Ureter (tissue), 1 donor: ENCODE results near the gene SIX3. TPM values are rescaled to one million over a fixed set of nuclear protein-coding genes. Genes with fewer than 3 reads are reported as not detected.

Source experiments
- DNase-seq: peaks from one replicate; pipeline ENCODE4 v3.0.0-alpha.2; 2020; ENCODE audit warnings: low spot score
- total RNA-seq: library from RNA; stranded (reverse); gene quantifications from one replicate; pipeline ENCODE4 v1.2.4, GENCODE V29; 2023
- donor health status: DM: yes; HTN: yes; CAD: no.

SIX3 gene
- total RNA-seq, 1 donor from 2014 or later: not detected

DNA sequence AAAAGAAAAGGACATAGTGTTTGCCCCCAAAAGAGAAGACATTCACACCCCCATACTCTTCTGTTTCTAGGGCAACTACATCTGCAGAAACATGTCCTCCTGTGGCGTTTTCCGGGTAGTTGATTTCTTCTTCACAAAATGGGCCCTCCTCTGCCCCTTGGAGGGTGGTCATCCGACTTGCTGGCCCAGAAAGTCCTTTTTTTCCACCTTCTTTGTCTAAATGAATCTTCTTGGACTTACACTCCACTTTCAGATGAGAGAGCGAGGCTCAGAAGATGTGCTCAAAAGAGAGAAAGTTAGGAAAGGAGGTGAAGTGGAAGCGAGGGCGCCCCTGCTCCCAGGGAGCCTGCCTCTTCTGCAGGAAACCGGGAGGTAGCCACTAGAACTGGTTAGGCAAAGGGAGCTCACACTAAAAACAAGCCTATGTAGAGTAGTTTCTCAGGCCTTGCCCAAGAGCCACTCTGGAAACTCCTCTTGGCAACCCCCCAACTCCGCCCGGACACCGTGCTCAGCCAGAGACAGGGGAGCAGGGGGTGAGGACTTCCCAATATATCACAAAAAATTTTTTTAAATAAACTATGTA lies 10.2 kb upstream of the SIX3 start:
- no peak for DNase-seq

DNA sequence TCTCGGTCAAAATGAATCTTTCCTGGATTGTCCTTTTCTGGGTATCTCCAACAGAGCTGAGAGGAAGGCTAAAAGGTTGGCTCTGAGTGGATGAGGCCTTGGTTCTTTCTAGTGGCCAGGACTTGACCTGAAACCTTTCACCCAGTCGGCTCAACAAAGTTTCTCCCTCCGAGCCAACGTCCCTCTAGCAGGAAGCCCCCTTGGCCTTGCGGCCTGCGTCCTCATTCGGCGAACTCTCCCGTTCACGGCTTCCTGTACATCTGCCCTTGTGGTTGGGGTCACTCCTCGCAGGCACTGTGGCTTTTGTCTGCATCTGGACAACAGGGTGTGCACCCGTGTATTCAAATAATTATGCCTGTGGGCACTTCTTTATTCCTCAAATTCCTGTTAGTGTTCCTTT lies 9.4 kb upstream of the SIX3 start:
- DNase-seq: no peak

GRCh38 chr2:44932564-44933392 lies 8.7 kb upstream of the SIX3 start:
- no peak for DNase-seq

DNA sequence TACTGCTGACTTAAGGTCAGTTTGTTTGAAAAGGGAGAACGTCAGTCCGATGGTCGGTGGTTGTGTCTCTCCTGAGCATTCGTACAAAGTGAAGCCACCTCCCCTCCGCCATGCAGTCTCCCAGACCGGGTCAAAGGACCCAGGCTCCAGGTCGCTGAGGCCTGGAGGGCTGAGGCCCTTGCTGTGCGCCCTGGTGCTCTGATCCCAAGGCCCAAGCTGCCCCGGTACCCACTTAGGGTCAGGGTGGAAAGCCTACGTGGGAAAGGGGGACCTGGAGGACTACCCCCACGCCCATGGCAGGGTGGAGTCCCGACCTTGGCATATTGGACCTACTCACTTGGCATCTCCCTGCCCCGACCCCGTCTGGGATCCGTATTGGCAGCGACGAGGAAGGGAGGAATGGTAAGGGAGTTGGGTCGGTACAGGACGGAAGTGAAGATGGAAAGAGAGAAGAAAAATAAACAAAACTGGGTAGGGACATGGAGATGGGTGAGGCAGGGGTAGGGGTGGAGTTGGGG lies 8.0 kb upstream of the SIX3 start:
- DNase-seq: no peak

DNA sequence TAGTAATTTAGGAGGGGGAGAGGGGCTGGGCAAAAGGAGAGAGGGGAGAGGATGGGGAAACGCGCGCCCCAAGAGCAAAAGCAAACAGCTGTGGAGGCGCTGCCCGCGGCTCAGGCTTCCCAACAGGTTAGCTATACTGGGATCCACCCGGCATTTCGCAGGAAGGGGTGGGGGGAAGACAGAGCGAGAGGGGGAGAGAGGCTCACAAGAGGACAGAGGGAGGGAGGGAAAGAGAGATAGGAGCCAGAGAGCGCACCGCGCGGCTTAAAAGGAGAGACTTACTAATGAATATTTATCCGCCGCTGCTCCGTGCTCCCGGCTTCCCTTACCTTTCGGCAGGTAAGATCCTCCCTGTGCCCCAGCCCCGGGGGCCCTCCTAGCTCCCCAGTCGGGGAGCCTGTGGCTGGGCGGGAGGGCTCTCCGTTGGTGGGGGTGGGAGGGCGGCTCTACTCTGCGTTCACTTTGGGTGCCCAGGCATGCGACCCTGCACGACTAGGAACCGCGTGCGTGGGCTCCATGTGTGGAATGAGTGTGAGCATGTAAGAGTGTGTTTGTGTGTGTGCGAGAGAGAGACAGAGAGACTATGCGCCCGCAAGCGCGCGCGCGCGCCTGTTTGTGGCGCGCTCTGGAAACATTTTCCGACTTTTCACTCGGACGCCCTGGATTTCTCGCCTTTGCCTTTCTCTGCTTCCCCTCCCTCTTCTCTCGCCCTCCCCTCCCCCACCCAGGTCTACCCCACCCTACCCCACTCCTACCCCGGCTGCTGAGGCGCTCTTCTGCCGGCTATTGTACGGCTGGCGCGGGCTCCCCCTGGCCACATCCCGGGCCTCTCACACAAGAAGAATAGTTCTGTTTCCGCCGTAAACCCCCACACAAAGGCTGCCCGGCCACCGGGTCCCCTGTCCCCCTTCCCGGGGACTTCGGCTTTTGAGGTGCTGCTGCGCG lies 7.2 kb upstream of the SIX3 start:
- no peak for DNase-seq

- no peak for DNase-seq
Observed at GRCh38 chr2:44934983-44935728, 6.3 kb upstream of the SIX3 start.

DNA sequence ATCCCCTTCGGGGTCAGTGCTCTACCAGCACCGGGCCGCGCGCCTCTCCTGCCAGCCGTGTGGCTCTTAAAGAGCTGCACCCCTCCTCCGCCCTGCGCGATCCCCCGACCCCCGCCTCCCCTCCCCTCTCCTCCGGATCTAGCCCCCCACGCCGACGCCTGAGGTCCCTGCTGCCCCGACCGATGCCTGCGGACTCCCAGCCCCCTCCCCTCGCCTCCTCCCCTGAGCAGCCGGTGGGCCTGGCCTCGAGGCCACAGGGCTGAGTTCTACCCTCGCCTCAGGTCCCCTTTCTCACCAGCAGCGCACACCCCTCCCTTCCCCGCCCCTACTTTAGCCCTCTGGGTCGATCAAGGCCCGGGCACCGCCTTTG lies 5.8 kb upstream of the SIX3 start:
- no peak for DNase-seq

DNA sequence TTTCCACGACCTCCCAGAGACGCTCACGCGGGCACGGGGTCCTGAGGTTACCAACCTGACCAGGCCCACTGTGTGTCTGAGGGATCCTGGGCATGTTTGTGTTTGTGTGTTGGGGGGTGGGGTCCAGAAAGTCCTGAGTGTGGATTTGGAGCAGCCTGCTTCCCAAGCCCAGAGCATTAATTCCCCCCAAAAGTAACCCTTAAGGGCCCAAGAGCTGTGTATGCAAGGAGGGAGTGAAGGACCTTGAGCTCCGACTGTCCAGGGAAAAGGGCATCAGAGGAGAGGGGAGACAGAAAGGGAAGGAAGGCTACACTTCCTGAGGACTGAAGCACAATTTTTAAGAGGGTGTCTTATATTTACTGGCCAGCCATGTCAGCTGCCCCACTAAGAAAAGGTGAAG lies 5.2 kb upstream of the SIX3 start:
- no peak for DNase-seq

DNA sequence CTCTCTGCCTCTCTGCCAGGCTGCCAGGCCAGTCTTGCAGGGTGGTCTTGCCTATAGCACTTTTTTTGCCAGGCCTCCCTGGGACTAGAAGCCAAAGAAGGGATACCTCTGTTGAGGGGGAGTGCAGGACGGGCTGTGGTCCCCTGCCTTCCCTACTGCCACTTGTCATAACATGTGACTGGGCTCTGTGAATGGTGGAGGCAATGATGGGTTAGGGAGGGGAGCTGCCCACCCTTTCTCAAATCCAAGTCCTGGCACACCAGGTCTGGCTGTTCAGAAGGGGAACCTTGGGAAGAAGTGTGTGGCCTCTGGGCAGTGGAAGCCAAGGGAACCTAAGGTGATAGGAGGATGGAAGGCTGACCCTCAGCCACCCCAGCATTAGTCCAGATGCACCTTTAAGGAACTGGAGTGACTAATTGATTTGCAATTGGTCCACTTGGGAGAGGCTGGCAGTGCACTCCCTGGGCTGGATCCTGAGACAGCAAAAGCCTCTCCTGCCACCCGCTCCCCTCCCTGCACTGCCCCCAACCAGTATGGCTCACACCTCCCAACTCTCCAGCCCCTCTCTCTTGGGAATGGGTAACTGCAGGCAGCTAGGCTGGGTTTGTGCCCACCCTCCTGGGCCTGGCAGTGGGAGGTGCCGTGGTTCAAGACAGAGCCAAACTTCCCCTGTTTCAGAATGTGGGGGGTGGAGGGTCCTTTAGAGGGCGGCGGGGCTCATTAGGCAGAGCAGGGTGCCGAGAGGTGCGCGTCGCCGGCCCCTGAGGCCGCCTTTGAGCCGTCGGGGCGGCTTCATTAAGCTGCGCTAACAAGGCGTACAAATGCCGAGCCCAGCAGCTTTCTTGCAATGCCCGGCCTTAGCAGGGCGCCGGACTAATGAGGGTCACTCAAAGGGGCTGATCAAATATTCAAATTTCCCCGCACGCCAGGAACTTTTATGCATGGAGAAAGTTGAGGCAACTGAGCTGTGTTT lies 4.5 kb upstream of the SIX3 start:
- DNase-seq: no peak

GRCh38 chr2:44937688-44938240 lies 3.7 kb upstream of the SIX3 start:
- DNase-seq: no peak

GRCh38 chr2:44938287-44939105 lies 3.0 kb upstream of the SIX3 start:
- DNase-seq: no peak

- DNase-seq: no peak
Observed at GRCh38 chr2:44939106-44940048, 2.1 kb upstream of the SIX3 start.

DNA sequence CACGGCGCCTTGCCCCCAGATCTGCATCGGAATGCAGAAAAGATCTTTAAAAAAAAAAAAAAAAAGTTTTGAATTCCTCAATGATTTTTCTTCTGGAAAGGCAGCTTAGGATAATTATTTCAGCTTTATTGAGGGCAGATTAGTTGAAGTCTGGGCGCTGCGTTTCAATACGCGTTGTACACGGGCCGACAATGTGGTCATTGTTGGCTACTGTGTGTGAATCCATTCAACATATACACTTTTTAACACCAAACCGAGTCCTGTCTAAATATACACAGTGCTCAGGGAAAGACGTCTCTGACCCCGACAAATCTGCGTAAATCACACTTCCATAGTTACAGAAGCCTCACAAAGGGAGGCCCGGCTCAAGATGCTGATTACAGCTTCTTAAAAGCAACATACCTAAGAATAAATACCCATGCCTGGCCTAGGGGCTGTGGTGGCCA lies 1.4 kb upstream of the SIX3 start:
- no peak for DNase-seq

DNA sequence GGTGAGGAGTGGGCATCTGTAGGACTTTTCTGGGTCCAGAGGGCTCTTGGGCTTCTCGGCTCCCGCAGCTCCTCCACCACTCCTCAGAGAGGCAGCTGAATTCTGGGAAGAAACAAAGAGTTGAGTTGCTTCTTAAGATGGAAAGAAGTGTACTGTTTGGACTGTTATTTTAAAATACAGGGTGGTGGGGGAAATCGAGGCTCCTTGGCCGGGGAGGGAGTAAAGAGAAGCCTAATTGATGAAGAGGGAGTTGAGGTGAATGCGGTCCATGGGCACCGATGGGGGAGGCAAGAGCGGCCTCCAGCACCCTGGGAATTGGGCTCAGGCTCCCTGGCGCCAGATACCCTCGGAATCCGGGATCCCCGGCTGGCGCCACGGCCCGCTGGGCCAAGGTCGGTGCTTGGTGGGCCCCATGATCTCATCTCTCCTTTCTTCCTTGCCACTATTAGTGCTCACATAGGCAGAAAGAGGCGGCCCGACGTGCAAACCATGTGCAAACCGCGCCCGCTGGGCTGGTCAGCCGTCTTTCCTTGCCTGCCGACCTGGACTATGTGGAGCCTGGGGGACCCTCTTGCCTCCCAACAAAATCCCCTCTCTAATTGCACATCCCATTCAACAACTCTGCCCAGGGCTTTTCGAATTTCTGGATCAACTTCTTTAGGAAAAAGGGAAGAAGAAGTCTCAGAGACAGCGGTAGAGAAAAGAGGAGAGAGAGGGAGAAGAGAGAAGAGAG lies 604 bp upstream of the SIX3 start:
- no peak for DNase-seq

DNA sequence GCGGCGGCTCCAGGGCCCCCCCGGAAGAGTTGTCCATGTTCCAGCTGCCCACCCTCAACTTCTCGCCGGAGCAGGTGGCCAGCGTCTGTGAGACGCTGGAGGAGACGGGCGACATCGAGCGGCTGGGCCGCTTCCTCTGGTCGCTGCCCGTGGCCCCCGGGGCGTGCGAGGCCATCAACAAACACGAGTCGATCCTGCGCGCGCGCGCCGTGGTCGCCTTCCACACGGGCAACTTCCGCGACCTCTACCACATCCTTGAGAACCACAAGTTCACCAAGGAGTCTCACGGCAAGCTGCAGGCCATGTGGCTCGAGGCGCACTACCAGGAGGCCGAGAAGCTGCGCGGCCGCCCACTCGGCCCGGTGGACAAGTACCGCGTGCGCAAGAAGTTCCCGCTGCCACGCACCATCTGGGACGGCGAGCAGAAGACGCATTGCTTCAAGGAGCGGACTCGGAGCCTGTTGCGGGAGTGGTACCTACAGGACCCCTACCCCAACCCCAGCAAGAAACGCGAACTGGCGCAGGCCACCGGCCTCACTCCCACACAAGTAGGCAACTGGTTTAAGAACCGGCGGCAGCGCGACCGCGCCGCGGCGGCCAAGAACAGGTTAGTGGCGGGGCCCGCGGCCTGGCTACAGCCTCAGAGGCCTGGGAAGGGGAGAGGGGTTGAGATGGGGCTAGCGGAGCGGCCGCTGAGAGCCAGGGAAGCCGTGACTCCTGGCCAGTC lies 965 bp downstream of the SIX3 start:
- no peak for DNase-seq

- no peak for DNase-seq
Observed at GRCh38 chr2:44943031-44943692, 1.7 kb downstream of the SIX3 start.
